HG03060 (cell line): ENCODE results near the gene NFATC2.

Experiments
- ATAC-seq: cut with Tn5 transposase; IDR thresholded peaks from one replicate; pipeline ENCODE4 v1.9.1; 2021; ENCODE audit warnings: low read depth, moderate number of reproducible peaks; ENCODE audit not compliant: unreplicated experiment

NFATC2 gene

DNA sequence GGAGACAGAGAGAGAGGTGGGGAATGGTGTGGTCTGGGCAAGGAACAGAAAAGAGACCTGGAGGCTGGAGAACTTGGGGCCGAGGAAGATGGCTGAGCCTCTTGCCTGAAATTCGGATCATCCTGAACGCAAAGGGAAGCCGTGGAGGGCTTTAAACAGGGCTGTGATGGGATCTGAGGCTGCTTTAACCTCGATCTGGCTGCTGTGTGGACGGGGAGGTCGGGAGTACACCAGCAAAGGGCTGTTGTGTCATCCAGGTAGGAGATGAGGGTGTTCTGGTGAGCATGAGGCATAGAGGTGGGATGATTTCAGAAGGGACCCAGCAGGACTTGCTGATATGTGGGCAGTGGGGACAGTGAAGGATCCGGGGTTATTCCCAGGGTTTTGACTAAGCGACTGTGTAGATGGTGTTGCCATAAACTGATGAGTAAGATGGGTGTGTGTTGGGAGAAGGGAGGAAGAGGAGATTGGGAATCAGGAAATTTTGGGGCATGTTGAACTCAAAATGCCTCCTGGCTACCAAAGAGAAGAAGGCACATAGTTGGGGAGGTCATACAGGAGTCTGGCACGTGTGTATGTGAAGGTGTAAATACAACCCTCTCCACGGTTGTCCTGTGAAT, 158.5 kb downstream of the NFATC2 start:
- no peak for ATAC-seq

- ATAC-seq, result no peak
These were observed 159.3 kb downstream of the NFATC2 start for GRCh38 chr20:51382986-51383821.

- ATAC-seq, result no peak
These were observed 160.2 kb downstream of the NFATC2 start for GRCh38 chr20:51382111-51382985.

DNA sequence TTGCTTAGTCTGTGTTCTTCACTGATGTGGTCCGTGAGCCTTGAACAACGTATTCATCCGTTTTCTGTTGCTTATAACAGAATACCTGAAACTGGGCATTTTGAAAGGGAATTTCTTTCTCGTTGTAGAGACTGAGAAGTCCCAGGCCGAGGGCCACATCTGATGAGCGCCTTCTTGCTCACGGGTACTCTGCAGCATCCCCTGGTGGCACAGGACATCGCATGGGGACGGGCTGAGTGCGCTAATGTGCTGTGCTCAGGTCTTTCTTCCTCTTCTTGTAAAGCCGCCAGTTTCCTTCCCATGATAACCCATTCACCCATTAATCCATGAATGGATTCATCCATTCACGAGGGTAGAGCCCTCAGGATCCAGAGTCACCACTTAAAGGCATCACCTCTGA, 161.0 kb downstream of the NFATC2 start:
- ATAC-seq, result no peak

- no peak for ATAC-seq
These were observed 161.8 kb downstream of the NFATC2 start for GRCh38 chr20:51380401-51381385.

- no peak for ATAC-seq
These were observed 162.7 kb downstream of the NFATC2 start for GRCh38 chr20:51379601-51380341.

DNA sequence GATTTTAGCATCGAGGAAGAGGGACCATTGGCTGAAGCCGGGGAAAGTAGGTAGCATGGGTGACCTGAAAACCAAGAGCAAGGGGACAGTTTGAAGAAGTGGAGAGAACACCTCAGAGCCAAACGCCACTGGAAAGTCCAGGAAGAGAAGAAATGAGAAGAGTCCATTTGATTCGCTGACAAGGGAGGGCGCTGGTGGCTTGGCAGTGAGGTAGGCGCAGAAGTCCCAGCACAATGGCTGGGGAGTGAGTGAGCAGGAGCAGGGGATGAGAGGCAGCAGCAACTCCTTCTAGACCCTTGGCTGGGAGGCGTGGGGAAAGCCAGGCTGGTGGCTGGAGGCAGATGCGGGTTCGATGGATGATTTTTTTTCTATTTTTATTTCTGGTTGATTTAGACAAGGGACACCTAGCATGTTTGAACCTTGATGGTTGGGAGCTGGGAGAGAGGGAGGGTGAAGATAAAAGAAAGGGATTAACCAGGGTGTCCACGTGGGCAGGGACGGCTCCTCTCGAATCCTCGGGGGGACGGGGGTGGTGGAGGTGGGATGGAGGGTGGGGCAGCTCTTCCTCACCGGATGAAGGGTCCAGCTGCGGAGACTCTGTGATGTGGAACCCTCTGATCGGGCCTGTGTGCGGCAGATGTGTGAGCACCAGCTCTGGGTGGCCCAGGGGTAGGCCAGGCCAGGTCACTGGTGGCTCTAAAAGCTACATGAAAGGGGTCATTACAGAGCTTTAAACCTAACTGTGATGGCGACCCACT, 164.2 kb downstream of the NFATC2 start:
- ATAC-seq, result no peak

GRCh38 chr20:51377132-51377531, 165.4 kb downstream of the NFATC2 start:
- ATAC-seq, result no peak

GRCh38 chr20:51376111-51376510, 166.4 kb downstream of the NFATC2 start:
- ATAC-seq, result no peak

DNA sequence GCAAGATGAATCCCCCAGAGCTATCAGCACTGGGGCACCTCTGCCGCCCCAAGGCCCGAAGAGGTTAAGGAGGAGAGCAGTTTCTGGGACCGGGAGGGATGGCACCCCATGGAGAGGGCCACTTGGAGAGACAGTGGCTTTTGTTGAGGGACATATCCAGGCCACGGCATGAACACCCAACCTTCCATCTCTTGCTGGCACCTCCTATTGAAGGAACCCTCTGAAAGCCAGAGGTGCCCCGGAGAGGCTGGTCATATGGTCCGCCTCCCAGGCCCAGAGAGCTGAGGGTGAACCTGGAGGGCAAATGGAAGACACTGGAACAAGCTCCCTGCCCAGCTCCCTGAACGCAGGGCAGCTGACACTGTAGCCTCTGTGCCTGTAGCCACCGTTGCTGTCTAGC, 167.0 kb downstream of the NFATC2 start:
- no peak for ATAC-seq

DNA sequence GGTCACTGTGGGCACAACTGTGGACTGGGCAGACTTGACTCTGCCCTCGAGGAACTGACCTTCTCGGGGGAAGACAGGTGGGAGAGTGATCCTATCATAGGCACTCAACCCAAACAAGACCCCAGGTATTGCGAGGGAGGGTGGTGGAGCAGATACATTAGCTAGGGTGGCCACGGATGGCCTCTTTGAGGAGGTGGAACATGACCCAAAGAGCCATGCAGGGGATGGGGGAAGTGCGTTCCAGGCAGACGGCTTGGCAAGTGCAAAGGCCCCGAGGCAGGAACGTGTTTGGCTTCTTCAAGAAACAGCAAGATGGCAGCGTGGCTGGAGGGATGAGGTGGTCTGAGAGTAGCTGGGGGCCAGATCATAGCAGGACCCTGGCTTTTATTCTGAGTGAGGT, 167.6 kb downstream of the NFATC2 start:
- no peak for ATAC-seq

- no peak for ATAC-seq
These were observed 168.1 kb downstream of the NFATC2 start for GRCh38 chr20:51374456-51374830.

- no peak for ATAC-seq
These were observed 168.6 kb downstream of the NFATC2 start for GRCh38 chr20:51373713-51374455.

DNA sequence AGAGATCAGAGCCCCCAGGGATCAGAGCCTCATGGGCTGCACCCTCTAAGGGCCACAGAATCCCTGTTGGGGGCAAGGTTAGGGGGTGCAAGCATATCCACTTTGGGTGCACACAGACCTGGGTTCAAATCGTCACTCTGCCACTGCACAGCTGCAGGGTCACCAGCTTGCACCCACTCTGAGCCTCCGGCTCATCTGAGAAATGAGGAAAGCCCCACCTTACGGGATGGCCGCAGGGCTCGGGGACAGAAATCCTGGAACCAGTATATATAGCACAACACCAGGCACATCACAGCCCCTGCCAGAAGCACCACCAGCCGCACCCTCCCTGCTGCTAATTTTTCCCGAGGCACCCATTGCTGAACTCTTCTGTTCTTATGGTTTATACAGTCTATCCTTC, 169.6 kb downstream of the NFATC2 start:
- ATAC-seq, result no peak

GRCh38 chr20:51372176-51372803, 170.2 kb downstream of the NFATC2 start:
- ATAC-seq, result no peak

GRCh38 chr20:51371720-51372119, 170.8 kb downstream of the NFATC2 start:
- no peak for ATAC-seq

DNA sequence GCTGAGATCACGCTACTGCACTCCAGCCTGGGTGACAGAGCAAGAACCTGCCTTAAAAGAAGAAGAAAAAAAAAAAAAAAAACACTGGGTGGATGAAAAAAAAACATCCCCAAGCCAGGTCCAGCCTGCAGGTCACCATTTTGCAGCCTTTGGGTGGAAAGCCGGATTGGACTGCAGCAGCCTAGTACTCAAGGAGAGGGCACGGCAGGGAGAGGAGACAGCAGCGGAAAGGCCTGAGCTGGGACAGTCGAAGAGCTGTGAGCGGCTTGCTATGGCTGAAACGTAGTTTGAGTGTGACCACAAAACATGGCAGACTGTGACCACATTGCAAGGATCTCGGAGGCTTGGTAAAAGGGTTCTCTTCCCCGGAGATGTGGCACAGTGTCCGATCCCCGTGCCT, 173.0 kb downstream of the NFATC2 start:
- no peak for ATAC-seq
